WTC11 (cell line): ENCODE measurements around the gene NRN1L. TPM values are rescaled to one million over a fixed set of nuclear protein-coding genes. Genes with fewer than 3 reads are reported as not detected.
A peak's percentile ranks its signal among the peaks of the same experiment; 100 is the strongest.

Experiments used
- ATAC-seq: fragments of 200-7000 bp; cut with Tn5 transposase; 2 replicates; pipeline ENCODE4 v1.10.0; 2021; ENCODE audit warnings: mild to moderate bottlenecking, moderate library complexity
- CTCF ChIA-PET: fragments of 300-600 bp; sonication (Branson Sonifier 250); formaldehyde crosslinking; loops from one replicate; lab custom pipeline; 2021; ENCODE audit warnings: antibody characterized with exemption; lab: Charles Lee
- POLR2A ChIA-PET: fragments of 350-600 bp; sonication (Branson Sonifier 250); formaldehyde crosslinking; loops from one replicate; lab custom pipeline; 2021; ENCODE audit warnings: antibody characterized with exemption; lab: Charles Lee
- DNase-seq: peaks from one replicate; pipeline ENCODE4 v3.0.0; 2021; ENCODE audit warnings: low spot score
- H3K27ac Mint-ChIP-seq: 2 replicates; pipeline ENCODE4 v1.8.0; 2021; ENCODE audit warnings: mixed read lengths
- H3K27me3 Mint-ChIP-seq: 2 replicates; pipeline ENCODE4 v1.8.0; 2021; ENCODE audit warnings: low read depth, mild to moderate bottlenecking, moderate library complexity, mixed read lengths
- H3K36me3 Mint-ChIP-seq: 2 replicates; pipeline ENCODE4 v1.8.0; 2021; ENCODE audit warnings: mixed read lengths
- H3K4me1 Mint-ChIP-seq: 2 replicates; pipeline ENCODE4 v1.8.0; 2022; ENCODE audit warnings: mixed read lengths
- H3K4me3 Mint-ChIP-seq: 2 replicates; pipeline ENCODE4 v1.8.0; 2021; ENCODE audit warnings: mild to moderate bottlenecking, moderate library complexity, mixed read lengths
- H3K9me3 Mint-ChIP-seq: 2 replicates; pipeline ENCODE4 v1.8.0; 2021; ENCODE audit warnings: mixed read lengths
- CBFB ChIP-seq: sonication (generic); formaldehyde crosslinking; IDR thresholded peaks from 2 replicates; pipeline ENCODE4 v1.8.1; 2022; ENCODE audit warnings: mild to moderate bottlenecking, low read depth, missing genetic modification reagents
- EMX1 ChIP-seq: fragments of 250-450 bp; sonication (Bioruptor Pico); IDR thresholded peaks from 2 replicates; pipeline ENCODE4 v1.8.0; 2021; ENCODE audit warnings: mild to moderate bottlenecking
- FOXK1 ChIP-seq: sonication (generic); formaldehyde crosslinking; IDR thresholded peaks from 2 replicates; pipeline ENCODE4 v1.8.0; 2022; ENCODE audit warnings: mild to moderate bottlenecking, moderate library complexity, missing genetic modification reagents
- GRHL2 ChIP-seq: fragments of 250-450 bp; sonication (Bioruptor Pico); IDR thresholded peaks from 2 replicates; pipeline ENCODE4 v1.8.0; 2022; ENCODE audit warnings: mild to moderate bottlenecking, moderate library complexity; ENCODE audit not compliant: insufficient replicate concordance, severe bottlenecking
- HMGA2 ChIP-seq: fragments of 250-450 bp; sonication (Bioruptor Pico); IDR thresholded peaks from 2 replicates; pipeline ENCODE4 v1.4.0; 2021; ENCODE audit warnings: mild to moderate bottlenecking, moderate library complexity
- NR3C1 ChIP-seq: sonication (generic); formaldehyde crosslinking; conservative IDR thresholded peaks from 2 replicates; pipeline ENCODE4 v1.8.1; 2023; ENCODE audit warnings: low read depth, mild to moderate bottlenecking, missing genetic modification reagents
- SMAD4 ChIP-seq: sonication (generic); formaldehyde crosslinking; IDR thresholded peaks from 2 replicates; pipeline ENCODE4 v1.8.0; 2022; ENCODE audit warnings: mild to moderate bottlenecking, missing genetic modification reagents
- ZBTB21 ChIP-seq: sonication (generic); formaldehyde crosslinking; IDR thresholded peaks from 2 replicates; pipeline ENCODE4 v1.8.1; 2023; ENCODE audit warnings: mild to moderate bottlenecking, missing genetic modification reagents, borderline replicate concordance
- ZNF219 ChIP-seq: sonication (generic); formaldehyde crosslinking; IDR thresholded peaks from 2 replicates; pipeline ENCODE4 v1.8.0; 2023; ENCODE audit warnings: missing genetic modification reagents, mild to moderate bottlenecking, borderline replicate concordance
- ZNF317 ChIP-seq: sonication (generic); formaldehyde crosslinking; IDR thresholded peaks from 2 replicates; pipeline ENCODE4 v1.8.1; 2023; ENCODE audit warnings: low read depth, mild to moderate bottlenecking, moderate library complexity, missing genetic modification reagents, borderline replicate concordance
- total RNA-seq: library from RNA; stranded (reverse); gene quantifications from 3 replicates; pipeline ENCODE4 v1.2.3, GENCODE V29; 2021
- TF ChIP-seq, protein P1 (sequence below): sonication (generic); formaldehyde crosslinking; IDR thresholded peaks from 2 replicates; pipeline ENCODE4 v1.8.1; 2022; ENCODE audit warnings: low read depth, missing genetic modification reagents, borderline replicate concordance
- TF ChIP-seq, protein P2 (sequence below): sonication (generic); formaldehyde crosslinking; IDR thresholded peaks from 2 replicates; pipeline ENCODE4 v1.8.1; 2023; ENCODE audit warnings: mild to moderate bottlenecking, missing genetic modification reagents
- TF ChIP-seq, protein P3 (sequence below): fragments of 250-450 bp; sonication (Bioruptor Pico); IDR thresholded peaks from 2 replicates; pipeline ENCODE4 v1.9.0; 2021; ENCODE audit warnings: mild to moderate bottlenecking, borderline replicate concordance
- TF ChIP-seq, protein P4 (sequence below): sonication (generic); formaldehyde crosslinking; IDR thresholded peaks from 2 replicates; pipeline ENCODE4 v1.8.1; 2022; ENCODE audit warnings: mild to moderate bottlenecking, missing genetic modification reagents, moderate library complexity, borderline replicate concordance
- TF ChIP-seq, protein P5 (sequence below): sonication (generic); formaldehyde crosslinking; conservative IDR thresholded peaks from 2 replicates; pipeline ENCODE4 v1.8.1; 2022; ENCODE audit warnings: mild to moderate bottlenecking, missing genetic modification reagents
- TF ChIP-seq, protein P6 (sequence below): sonication (generic); formaldehyde crosslinking; IDR thresholded peaks from 2 replicates; pipeline ENCODE4 v1.8.1; 2023; ENCODE audit warnings: mild to moderate bottlenecking, missing genetic modification reagents, moderate library complexity
- TF ChIP-seq, protein P7 (sequence below): fragments of 250-450 bp; sonication (Bioruptor Pico); IDR thresholded peaks from 2 replicates; pipeline ENCODE4 v2.1.2; 2022; ENCODE audit warnings: mild to moderate bottlenecking, moderate library complexity
- TF ChIP-seq, protein P8 (sequence below): sonication (generic); formaldehyde crosslinking; IDR thresholded peaks from 2 replicates; pipeline ENCODE4 v1.8.0; 2022; ENCODE audit warnings: mild to moderate bottlenecking, missing genetic modification reagents

The NRN1L gene
- total RNA-seq, 1 experiment from 2014 or later = 12.4 TPM

DNA sequence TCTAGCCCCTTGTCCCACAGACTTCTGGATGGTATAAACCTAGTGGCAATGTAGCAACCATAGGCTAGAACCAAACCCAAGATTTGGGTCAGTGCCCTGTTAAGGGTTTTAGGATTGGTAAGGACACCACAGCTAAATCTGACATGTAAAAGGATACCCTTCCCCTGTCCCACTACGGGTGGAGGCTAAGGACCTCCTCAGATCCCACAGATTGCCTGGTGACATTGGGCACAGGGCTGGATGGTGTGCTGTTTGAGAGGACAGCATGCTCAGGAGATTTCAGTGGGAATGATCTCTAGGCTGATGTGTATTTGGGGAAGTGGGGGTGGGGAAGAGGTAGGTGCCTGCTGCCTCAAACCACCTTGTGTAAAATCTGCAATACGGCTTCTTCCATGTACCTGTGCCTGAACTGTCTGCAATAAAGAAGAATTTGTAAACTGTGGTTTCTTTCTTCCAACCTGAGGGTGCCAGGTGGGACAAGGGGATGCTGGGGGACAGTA lies 12.5 kb upstream of the NRN1L start (continued):
- TF ChIP-seq, protein P1, sequence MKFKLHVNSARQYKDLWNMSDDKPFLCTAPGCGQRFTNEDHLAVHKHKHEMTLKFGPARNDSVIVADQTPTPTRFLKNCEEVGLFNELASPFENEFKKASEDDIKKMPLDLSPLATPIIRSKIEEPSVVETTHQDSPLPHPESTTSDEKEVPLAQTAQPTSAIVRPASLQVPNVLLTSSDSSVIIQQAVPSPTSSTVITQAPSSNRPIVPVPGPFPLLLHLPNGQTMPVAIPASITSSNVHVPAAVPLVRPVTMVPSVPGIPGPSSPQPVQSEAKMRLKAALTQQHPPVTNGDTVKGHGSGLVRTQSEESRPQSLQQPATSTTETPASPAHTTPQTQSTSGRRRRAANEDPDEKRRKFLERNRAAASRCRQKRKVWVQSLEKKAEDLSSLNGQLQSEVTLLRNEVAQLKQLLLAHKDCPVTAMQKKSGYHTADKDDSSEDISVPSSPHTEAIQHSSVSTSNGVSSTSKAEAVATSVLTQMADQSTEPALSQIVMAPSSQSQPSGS (CRISPR knock-in tag) = no peak
- TF ChIP-seq NR3C1 (CRISPR knock-in tag) (no peak), FOXK1 (CRISPR knock-in tag) (no peak), ZBTB21 (no peak)
- TF ChIP-seq, all 79 proteins: peak for 0

DNA sequence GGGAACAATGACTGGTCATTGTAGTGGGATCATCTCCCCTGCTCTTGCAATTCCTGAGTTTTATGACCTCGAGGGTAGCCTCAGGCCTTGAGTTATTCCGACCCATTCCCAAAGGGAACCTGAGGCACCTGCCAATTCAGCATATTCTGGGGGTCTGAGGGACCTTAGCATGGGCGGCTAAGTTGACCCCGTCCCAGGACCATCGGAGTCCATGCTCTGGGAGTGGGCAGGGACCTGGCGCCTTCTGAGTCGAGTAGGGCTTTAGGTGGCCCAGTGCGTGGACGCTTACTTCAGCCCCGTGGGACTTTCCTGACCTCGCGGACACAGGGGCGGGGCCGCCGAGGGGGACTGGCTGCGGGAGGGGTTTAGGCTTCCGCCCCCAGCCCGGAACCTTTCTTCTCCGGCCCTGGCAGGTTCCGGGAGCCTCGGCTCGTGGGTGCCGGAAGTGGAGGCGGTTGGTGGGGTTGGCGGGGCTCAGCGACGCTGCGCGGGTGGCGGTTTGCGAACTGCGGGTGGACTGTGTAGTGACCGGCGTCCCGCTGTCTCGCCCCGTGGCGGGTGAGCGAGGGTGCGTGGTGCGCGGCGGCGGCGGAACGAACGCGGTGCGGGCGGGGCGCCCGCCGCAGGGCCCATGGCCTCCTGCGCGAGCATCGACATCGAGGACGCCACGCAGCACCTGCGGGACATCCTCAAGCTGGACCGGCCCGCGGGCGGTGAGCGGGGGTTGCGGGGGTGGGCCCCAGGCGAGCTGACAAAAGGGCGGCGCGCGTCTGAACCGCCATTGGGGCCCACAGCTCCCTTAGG lies 11.9 kb upstream of the NRN1L start, which contains the start of gene EDC4:
EDC4 (plus strand) TSS at position 422 of the 804 bp plus-strand sequence; CDS start at position 632, 210 bp downstream.
- H3K27me3 Mint-ChIP-seq = no peaks in the 10 kb centered on the region
- H3K36me3 Mint-ChIP-seq = peaks cover 35% of the 10 kb centered on the region
- no peaks in the 10 kb centered on the region for H3K9me3 Mint-ChIP-seq
- peak within 1 kb of the TSS; percentile 90 for H3K27ac Mint-ChIP-seq
- H3K4me1 Mint-ChIP-seq = peaks cover 15% of the 10 kb centered on the region
- ATAC-seq = peak; percentile 74
- POLR2A ChIA-PET = no interaction called here
- H3K4me3 Mint-ChIP-seq = peak within 1 kb of the TSS; percentile 92
- peak; percentile 76 for DNase-seq
- CTCF ChIA-PET = interaction anchor here (0.8 to 3.2 kb wide), 9 partner anchors 11 to 352 kb away, joined by 3 to 29 read pairs (median 4); partner anchors contain the start of gene NRN1L
- TF ChIP-seq, protein P2, sequence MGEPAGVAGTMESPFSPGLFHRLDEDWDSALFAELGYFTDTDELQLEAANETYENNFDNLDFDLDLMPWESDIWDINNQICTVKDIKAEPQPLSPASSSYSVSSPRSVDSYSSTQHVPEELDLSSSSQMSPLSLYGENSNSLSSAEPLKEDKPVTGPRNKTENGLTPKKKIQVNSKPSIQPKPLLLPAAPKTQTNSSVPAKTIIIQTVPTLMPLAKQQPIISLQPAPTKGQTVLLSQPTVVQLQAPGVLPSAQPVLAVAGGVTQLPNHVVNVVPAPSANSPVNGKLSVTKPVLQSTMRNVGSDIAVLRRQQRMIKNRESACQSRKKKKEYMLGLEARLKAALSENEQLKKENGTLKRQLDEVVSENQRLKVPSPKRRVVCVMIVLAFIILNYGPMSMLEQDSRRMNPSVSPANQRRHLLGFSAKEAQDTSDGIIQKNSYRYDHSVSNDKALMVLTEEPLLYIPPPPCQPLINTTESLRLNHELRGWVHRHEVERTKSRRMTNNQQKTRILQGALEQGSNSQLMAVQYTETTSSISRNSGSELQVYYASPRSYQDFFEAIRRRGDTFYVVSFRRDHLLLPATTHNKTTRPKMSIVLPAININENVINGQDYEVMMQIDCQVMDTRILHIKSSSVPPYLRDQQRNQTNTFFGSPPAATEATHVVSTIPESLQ (CRISPR knock-in tag) = no peak
- TF ChIP-seq, protein P3, sequence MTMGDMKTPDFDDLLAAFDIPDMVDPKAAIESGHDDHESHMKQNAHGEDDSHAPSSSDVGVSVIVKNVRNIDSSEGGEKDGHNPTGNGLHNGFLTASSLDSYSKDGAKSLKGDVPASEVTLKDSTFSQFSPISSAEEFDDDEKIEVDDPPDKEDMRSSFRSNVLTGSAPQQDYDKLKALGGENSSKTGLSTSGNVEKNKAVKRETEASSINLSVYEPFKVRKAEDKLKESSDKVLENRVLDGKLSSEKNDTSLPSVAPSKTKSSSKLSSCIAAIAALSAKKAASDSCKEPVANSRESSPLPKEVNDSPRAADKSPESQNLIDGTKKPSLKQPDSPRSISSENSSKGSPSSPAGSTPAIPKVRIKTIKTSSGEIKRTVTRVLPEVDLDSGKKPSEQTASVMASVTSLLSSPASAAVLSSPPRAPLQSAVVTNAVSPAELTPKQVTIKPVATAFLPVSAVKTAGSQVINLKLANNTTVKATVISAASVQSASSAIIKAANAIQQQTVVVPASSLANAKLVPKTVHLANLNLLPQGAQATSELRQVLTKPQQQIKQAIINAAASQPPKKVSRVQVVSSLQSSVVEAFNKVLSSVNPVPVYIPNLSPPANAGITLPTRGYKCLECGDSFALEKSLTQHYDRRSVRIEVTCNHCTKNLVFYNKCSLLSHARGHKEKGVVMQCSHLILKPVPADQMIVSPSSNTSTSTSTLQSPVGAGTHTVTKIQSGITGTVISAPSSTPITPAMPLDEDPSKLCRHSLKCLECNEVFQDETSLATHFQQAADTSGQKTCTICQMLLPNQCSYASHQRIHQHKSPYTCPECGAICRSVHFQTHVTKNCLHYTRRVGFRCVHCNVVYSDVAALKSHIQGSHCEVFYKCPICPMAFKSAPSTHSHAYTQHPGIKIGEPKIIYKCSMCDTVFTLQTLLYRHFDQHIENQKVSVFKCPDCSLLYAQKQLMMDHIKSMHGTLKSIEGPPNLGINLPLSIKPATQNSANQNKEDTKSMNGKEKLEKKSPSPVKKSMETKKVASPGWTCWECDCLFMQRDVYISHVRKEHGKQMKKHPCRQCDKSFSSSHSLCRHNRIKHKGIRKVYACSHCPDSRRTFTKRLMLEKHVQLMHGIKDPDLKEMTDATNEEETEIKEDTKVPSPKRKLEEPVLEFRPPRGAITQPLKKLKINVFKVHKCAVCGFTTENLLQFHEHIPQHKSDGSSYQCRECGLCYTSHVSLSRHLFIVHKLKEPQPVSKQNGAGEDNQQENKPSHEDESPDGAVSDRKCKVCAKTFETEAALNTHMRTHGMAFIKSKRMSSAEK (CRISPR knock-in tag) = no peak
- TF ChIP-seq ZNF219 (0 out of 2 replicates have a peak, but pooled peaks have one; percentile 62), NR3C1 (CRISPR knock-in tag) (no peak), FOXK1 (CRISPR knock-in tag) (peak; percentile 87), HMGA2 (CRISPR knock-in tag) (no peak), SMAD4 (CRISPR knock-in tag) (no peak), CBFB (CRISPR knock-in tag) (no peak), ZNF317 (CRISPR knock-in tag) (peak; percentile 15; the same call in 1 of the 2 replicates), EMX1 (CRISPR knock-in tag) (0 out of 2 replicates have a peak, but pooled peaks have one; percentile 92), GRHL2 (no peak)
- TF ChIP-seq, protein P4, sequence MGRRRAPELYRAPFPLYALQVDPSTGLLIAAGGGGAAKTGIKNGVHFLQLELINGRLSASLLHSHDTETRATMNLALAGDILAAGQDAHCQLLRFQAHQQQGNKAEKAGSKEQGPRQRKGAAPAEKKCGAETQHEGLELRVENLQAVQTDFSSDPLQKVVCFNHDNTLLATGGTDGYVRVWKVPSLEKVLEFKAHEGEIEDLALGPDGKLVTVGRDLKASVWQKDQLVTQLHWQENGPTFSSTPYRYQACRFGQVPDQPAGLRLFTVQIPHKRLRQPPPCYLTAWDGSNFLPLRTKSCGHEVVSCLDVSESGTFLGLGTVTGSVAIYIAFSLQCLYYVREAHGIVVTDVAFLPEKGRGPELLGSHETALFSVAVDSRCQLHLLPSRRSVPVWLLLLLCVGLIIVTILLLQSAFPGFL (CRISPR knock-in tag) = peak; percentile 84; the same call in 1 of the 2 replicates
- TF ChIP-seq, protein P5, sequence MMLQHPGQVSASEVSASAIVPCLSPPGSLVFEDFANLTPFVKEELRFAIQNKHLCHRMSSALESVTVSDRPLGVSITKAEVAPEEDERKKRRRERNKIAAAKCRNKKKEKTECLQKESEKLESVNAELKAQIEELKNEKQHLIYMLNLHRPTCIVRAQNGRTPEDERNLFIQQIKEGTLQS (CRISPR knock-in tag) = 0 out of 2 replicates have a peak, but pooled peaks have one; percentile 26
- TF ChIP-seq, protein P6, sequence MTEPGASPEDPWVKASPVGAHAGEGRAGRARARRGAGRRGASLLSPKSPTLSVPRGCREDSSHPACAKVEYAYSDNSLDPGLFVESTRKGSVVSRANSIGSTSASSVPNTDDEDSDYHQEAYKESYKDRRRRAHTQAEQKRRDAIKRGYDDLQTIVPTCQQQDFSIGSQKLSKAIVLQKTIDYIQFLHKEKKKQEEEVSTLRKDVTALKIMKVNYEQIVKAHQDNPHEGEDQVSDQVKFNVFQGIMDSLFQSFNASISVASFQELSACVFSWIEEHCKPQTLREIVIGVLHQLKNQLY (CRISPR knock-in tag) = peak; percentile 61; the same call in 1 of the 2 replicates
- TF ChIP-seq, protein P7, sequence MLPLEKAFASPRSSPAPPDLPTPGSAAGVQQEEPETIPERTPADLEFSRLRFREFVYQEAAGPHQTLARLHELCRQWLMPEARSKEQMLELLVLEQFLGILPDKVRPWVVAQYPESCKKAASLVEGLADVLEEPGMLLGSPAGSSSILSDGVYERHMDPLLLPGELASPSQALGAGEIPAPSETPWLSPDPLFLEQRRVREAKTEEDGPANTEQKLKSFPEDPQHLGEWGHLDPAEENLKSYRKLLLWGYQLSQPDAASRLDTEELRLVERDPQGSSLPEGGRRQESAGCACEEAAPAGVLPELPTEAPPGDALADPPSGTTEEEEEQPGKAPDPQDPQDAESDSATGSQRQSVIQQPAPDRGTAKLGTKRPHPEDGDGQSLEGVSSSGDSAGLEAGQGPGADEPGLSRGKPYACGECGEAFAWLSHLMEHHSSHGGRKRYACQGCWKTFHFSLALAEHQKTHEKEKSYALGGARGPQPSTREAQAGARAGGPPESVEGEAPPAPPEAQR = no peak
- TF ChIP-seq, protein P8, sequence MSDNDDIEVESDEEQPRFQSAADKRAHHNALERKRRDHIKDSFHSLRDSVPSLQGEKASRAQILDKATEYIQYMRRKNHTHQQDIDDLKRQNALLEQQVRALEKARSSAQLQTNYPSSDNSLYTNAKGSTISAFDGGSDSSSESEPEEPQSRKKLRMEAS (CRISPR knock-in tag) = peak; percentile 57; the same call in 1 of the 2 replicates
- TF ChIP-seq, protein P1 (CRISPR knock-in tag) = no peak
